NCI-H1105 (cell line): ENCODE data around the gene ADRA2B.
A peak's percentile ranks its signal among the peaks of the same experiment; 100 is the strongest.
"Not testable (repeated sequence)": the region's sequence is repeated elsewhere in the genome, so short reads cannot be mapped to it uniquely, and the experiment has no call there.

Source experiments
- DNase-seq: peaks from one replicate; lab custom pipeline; 2025; lab: John Stamatoyannopoulos, UW

Gene ADRA2B

DNA sequence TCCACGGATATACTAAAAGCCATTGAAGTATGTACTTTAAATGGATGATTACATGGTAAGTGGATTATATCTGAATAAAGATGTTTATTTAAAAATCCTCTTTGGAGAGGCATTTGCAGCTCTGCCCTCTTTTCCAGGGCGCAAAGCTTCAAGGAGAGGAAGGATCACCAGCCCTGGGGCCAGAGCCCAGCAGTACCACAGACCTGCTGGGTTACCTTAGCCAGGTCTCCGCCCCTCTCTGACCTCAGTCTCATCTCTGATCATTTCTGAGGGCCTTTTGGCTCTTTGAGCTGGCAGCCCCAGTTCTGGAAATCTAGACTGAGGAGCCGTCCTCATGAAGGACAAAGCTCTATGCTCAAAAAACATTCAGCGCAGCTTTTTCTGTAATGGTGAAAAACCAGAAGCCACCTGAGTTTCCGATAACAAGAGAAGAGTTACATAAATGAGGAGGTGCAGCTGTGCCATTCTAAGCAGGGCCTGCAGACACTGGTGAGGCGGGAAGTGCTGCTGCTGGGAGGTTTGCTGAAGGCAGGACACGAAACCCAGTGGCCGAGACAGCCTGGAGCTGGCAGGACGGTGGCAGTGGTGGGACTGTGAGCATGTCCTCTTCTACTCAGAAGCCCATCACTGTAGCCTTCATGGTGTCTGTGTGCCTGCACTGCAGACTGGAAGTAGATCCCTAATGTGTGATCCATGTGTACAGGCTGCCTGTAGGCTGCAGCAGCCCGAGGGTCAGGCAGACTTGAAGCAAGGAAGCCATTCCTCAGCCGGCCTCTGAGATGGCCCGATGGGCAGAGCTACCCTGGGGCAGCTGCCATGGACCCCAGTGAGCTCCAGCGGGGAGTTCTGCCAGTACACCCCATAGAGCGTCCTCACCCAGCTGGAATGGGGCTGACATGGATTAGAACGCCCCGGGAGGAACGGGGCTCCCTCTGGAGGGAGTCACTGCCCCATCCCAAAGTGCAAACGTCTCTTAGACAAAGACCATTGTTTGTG, 27.7 kb downstream of the ADRA2B start:
- no peak for DNase-seq

DNA sequence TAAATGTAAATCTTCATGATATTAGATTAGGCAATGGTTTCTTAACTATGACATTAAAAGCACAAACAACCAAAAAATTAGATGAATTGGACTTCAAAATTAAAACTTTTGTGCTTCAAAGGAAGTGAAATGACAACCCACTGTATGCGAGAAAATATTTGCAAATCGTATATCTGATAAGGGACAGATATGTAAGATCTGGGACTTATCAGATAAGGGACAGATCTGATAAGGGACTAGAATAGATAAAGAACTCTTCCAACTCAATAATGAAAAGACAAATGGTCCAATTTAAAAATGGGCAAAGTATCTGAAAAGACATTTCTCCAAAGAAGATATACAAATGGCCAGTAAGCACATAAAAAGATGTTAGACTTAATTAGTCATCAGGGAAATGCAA, 29.2 kb downstream of the ADRA2B start:
- DNase-seq = no peak

- no peak for DNase-seq
Measured at GRCh38 chr2:96085541-96086355, 30.6 kb downstream of the ADRA2B start.

DNA sequence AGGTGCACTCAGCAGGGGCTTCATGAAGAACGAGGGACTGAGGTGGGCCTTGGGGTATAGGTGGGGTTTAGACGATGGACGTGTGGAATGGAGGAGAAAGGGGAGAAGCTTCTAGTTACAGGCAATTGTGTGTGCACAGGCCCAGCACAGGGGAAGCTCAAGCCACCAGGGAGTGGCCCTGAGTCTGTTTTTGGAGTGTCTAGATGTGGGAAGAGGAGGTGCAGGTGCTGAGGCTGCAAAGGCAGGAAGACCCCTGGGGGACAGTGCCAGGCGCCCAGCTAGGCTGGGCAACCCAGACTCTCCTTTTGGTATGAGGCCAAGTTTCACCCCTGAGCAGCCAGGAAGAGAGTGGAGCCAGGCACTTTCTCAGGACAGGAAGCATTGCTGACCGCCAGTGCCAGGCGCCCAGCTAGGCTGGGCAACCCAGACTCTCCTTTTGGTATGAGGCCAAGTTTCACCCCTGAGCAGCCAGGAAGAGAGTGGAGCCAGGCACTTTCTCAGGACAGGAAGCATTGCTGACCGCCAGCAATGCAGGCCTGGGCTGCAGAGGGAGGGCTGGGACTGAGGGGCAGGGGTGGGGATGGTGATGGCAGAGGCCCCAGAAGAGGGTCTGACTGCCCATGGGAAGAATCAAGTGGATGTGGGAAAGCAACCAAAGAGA, 31.4 kb downstream of the ADRA2B start:
- DNase-seq = not testable (repeated sequence)

- no peak for DNase-seq
Measured at GRCh38 chr2:96083989-96084857, 32.1 kb downstream of the ADRA2B start.

DNA sequence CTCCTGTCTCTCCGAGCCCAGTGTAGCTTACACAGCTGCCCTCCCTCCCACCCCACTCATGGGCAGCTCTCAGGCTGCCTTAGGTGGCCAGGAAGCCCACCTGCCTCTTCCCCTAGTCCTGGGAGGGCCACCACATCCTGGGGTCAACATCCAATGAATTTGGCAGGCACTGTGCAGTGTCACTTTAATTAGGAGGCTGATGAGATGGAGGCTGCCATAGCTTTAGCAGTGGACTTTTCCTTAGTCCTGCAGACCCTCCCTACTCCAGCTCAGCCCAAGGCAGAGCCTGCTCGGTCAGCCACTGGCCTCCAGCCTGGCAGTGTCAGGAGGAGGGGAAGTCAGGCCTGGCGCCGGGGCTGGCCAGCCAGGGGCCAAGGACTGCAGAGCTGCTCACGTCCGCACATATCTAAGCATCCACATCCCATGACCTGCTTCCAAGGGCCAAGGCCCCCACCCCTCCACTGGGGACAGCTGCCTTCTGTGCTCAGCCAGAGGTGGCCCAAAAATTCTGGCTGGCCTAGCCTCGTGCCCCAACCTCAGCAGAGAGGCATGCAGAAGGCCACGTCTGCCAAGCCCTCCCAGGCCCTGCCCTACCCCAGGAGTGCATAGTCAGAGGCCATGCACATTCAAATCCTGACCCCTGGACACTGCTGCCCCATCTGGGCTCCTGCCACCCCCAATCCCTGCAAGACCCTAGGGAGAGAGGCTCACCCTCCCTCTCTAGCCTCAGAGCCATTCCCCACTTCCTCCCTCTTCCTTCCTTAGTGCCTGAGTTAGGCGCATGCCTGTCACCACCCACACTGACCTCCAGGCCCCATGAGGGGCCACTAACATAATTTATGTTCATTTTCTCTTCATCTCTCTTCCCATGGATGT, 33.1 kb downstream of the ADRA2B start:
- DNase-seq = no peak

- DNase-seq = no peak
Measured at GRCh38 chr2:96082211-96083063, 33.9 kb downstream of the ADRA2B start.

- no peak for DNase-seq
Measured at GRCh38 chr2:96081042-96081441, 35.3 kb downstream of the ADRA2B start.

GRCh38 chr2:96075199-96075771, 41.1 kb downstream of the ADRA2B start:
- no peak for DNase-seq

- no peak for DNase-seq
Measured at GRCh38 chr2:96074156-96074555, 42.2 kb downstream of the ADRA2B start.

- DNase-seq = no peak
Measured at GRCh38 chr2:96073170-96073775, 43.1 kb downstream of the ADRA2B start.

GRCh38 chr2:96072746-96073145, 43.6 kb downstream of the ADRA2B start:
- no peak for DNase-seq

DNA sequence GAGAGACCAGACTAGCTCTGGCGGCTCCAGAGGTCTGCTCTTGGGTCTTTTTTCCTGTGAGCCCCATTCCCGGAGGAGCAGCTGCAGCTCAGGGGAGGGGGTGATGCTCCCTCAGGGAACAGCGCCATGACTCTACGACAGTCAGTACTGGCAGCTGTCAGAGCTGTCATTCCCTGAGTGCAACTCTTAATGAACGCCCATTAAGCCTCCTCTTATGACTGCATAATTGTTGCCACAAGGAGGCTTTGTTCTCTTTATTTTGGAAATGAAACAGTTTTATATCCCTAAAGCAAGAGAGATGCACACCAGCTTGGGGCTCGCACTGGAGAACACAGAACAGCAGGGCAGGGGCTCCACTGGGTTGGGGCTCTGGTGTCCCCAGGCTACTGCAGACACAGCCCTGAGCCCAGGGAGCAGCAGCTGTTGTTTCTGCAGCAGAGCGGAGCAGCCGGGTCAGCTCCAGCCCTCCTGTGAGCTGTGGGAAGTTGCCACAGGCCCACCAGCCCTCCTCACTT, 44.3 kb downstream of the ADRA2B start:
- DNase-seq = peak; percentile 69

- not testable (repeated sequence) for DNase-seq
Measured at GRCh38 chr2:96071087-96071976, 45.0 kb downstream of the ADRA2B start.

DNA sequence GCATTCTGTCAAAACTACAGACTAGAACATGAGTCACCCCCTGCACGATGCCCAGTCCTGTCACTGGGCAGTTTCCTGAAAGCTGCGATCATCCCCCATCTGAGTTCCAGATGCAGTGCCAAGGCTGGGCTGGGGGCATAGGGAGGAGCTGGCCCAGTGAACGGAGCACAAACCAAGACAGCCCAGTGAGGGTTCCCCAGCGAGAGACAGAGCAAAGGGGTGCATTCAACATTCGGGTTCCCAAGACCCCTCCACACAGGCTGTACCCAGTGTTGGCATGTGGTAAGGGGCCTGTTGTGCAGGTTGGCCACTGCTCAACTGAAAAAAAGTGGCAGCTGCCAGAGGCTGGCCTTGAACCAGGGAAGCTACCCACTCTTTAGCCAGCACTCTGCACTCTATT, 46.0 kb downstream of the ADRA2B start:
- not testable (repeated sequence) for DNase-seq

GRCh38 chr2:96069878-96070277, 46.5 kb downstream of the ADRA2B start:
- DNase-seq = not testable (repeated sequence)

- DNase-seq = peak; percentile 91
Measured at GRCh38 chr2:96067902-96068581, 48.3 kb downstream of the ADRA2B start.
